GM19397 (cell line): ENCODE data around the gene GRAMD1B.

Experiments
- ATAC-seq: cut with Tn5 transposase; IDR thresholded peaks from one replicate; pipeline ENCODE4 v1.9.1; 2021; ENCODE audit warnings: mild to moderate bottlenecking, moderate library complexity; ENCODE audit not compliant: unreplicated experiment

The GRAMD1B gene

GRCh38 chr11:123527526-123527925 lies 97.5 kb downstream of the GRAMD1B start:
- no peak for ATAC-seq

- ATAC-seq, result no peak
These were observed 97.9 kb downstream of the GRAMD1B start for GRCh38 chr11:123527947-123528346.

GRCh38 chr11:123531325-123531724 lies 101.3 kb downstream of the GRAMD1B start:
- no peak for ATAC-seq

- ATAC-seq, result no peak
These were observed 102.1 kb downstream of the GRAMD1B start for GRCh38 chr11:123532131-123532530.

GRCh38 chr11:123535401-123535800 lies 105.3 kb downstream of the GRAMD1B start:
- no peak for ATAC-seq

- no peak for ATAC-seq
These were observed 106.8 kb downstream of the GRAMD1B start for GRCh38 chr11:123536690-123537437.

GRCh38 chr11:123537726-123538125 lies 107.7 kb downstream of the GRAMD1B start:
- ATAC-seq, result no peak

- no peak for ATAC-seq
These were observed 113.7 kb downstream of the GRAMD1B start for GRCh38 chr11:123543797-123544196.

GRCh38 chr11:123544631-123545375 lies 114.7 kb downstream of the GRAMD1B start:
- no peak for ATAC-seq

GRCh38 chr11:123545726-123546270 lies 115.7 kb downstream of the GRAMD1B start:
- ATAC-seq, result no peak

GRCh38 chr11:123546515-123546914 lies 116.4 kb downstream of the GRAMD1B start:
- ATAC-seq, result no peak

GRCh38 chr11:123547180-123547579 lies 117.1 kb downstream of the GRAMD1B start:
- peak; percentile 62 for ATAC-seq

- no peak for ATAC-seq
These were observed 118.7 kb downstream of the GRAMD1B start for GRCh38 chr11:123548774-123549173.

- ATAC-seq, result no peak
These were observed 120.2 kb downstream of the GRAMD1B start for GRCh38 chr11:123549926-123550917.

- no peak for ATAC-seq
These were observed 121.0 kb downstream of the GRAMD1B start for GRCh38 chr11:123551079-123551478.

GRCh38 chr11:123556633-123557032 lies 126.6 kb downstream of the GRAMD1B start:
- no peak for ATAC-seq

GRCh38 chr11:123558536-123559315 lies 128.7 kb downstream of the GRAMD1B start:
- ATAC-seq, result no peak

GRCh38 chr11:123559523-123559955 lies 129.5 kb downstream of the GRAMD1B start:
- ATAC-seq, result no peak

GRCh38 chr11:123560006-123560405 lies 129.9 kb downstream of the GRAMD1B start:
- ATAC-seq, result no peak

- ATAC-seq, result no peak
These were observed 131.3 kb downstream of the GRAMD1B start for GRCh38 chr11:123561431-123561800.
